Breast epithelium (tissue), 4 donors: ENCODE results near the gene IL1RL1. TPM values are rescaled to one million over a fixed set of nuclear protein-coding genes. Genes with fewer than 3 reads are reported as not detected.

ENCODE experiments used
- DNase-seq, 2 donors: peaks; one replicate each; pipeline ENCODE4 v3.0.0-alpha.2; 2019; ENCODE audit warnings: low spot score in 2 of 2
- H3K27ac ChIP-seq, 2 donors: fragments of 200-600 bp; sonication (generic) in 1 of 2; one replicate each; pipeline ENCODE4 v1.5.1; 2016 to 2019; ENCODE audit warnings: mild to moderate bottlenecking in 1 of 2
- H3K27me3 ChIP-seq, 2 donors: fragments of 200-600 bp; sonication (generic) in 1 of 2; one replicate each; pipeline versions ENCODE4 v1.5.1 to v1.6.0; 2017 to 2019; ENCODE audit warnings: control low read depth in 1 of 2, mild to moderate bottlenecking in 1 of 2
- H3K36me3 ChIP-seq: fragments of 200-600 bp; one replicate; pipeline ENCODE4 v1.5.1; 2019
- H3K4me1 ChIP-seq, 2 donors: fragments of 200-600 bp; sonication (generic); one replicate each; pipeline ENCODE4 v1.5.1; 2016 to 2019; ENCODE audit warnings: control low read depth in 1 of 2
- H3K4me3 ChIP-seq, 3 donors: fragments of 200-600 bp; sonication (generic); 1 replicate in 2 of 3; 2 replicates in 1 of 3; pipeline ENCODE4 v1.5.1; 2016 to 2019; ENCODE audit warnings: mild to moderate bottlenecking in 3 of 3, moderate library complexity in 2 of 3
- H3K9me3 ChIP-seq, 2 donors: fragments of 200-600 bp; sonication (generic) in 1 of 2; one replicate each; pipeline ENCODE4 v1.5.1; 2016 to 2019; ENCODE audit warnings: control low read depth in 1 of 2
- POLR2A ChIP-seq: fragments of 450-650 bp; IDR thresholded peaks from one replicate; pipeline ENCODE4 v1.6.1; 2016; ENCODE audit warnings: antibody characterized with exemption, mild to moderate bottlenecking, moderate library complexity
- POLR2AphosphoS5 ChIP-seq, 3 donors: sonication (generic); formaldehyde crosslinking; IDR thresholded peaks; one replicate each; pipeline ENCODE4 v1.6.1; 2017; ENCODE audit warnings: antibody characterized with exemption in 3 of 3
- intact Hi-C: fragments of 100-400 bp; cut with DNase I; formaldehyde crosslinking; loops from one replicate; pipeline ENCODE4 v1.15.1; 2023; ENCODE audit warnings: low total_unique reads
- total RNA-seq, 3 donors: library from RNA; depleted of rRNA; stranded (reverse); fragments of >200 nt; gene quantifications; one replicate each; pipeline ENCODE4 v1.1.0, GENCODE V29; 2016
- TF ChIP-seq, protein P1 (sequence below), 3 donors: fragments of 450-650 bp; IDR thresholded peaks; one replicate each; pipeline ENCODE4 v1.5.1; 2016 to 2017; ENCODE audit warnings: antibody characterized with exemption in 3 of 3, mild to moderate bottlenecking in 3 of 3, moderate library complexity in 3 of 3

IL1RL1 gene
- total RNA-seq, 3 donors from 2014 or later: 6.3 to 27.8 (median 12.1) TPM

DNA sequence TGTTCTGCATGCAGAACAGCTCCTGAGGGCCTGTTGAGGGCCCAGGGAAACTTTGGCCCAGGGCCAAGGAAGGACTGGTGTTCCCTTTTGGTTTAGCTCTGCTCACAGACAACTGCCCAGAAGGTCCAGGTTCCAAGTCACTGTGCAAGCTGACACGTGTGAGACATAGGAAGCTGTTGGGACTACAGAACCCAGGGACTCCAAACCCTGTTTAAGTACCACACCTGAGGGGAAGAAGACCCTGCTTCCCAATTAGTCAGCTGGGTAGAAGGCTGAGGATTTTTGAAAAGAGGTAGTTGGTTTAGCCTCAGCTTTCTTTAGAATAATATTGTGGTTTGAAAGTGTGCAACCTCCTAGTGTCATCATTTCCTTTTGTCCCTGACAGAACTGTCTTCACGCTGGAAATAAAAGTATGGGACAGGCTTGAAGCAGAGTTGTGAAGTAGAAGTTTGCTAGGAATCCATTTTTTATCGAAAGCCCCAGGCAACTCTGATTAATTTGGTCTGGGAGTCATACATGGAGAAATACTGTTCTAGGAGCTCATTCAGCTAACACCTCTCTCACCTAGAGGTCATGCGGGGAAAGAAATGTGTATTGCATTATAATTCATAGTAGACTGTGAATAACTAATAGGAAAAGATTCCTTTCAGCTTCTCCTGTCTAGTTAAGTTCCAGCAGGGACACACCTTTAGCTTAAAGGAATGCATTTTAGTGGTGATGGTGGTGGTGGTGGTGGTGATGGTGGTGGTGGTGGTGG lies 19.9 kb upstream of the IL1RL1 start:
- Histone ChIP-seq H3K9me3 (no peaks in the 10 kb centered on the region), H3K27me3 (no peaks in the 10 kb centered on the region), H3K4me3 (no peak overlapping the region), H3K36me3 (no peaks in the 10 kb centered on the region), H3K27ac (no peak overlapping the region), H3K4me1 (no peaks in the 10 kb centered on the region)
- DNase-seq: no peak
- intact Hi-C loops: no loop called here
- TF ChIP-seq POLR2A: no peak
- TF ChIP-seq POLR2AphosphoS5 (IDR thresholded peaks at IDR 0.05): no peak
- TF ChIP-seq, protein P1, sequence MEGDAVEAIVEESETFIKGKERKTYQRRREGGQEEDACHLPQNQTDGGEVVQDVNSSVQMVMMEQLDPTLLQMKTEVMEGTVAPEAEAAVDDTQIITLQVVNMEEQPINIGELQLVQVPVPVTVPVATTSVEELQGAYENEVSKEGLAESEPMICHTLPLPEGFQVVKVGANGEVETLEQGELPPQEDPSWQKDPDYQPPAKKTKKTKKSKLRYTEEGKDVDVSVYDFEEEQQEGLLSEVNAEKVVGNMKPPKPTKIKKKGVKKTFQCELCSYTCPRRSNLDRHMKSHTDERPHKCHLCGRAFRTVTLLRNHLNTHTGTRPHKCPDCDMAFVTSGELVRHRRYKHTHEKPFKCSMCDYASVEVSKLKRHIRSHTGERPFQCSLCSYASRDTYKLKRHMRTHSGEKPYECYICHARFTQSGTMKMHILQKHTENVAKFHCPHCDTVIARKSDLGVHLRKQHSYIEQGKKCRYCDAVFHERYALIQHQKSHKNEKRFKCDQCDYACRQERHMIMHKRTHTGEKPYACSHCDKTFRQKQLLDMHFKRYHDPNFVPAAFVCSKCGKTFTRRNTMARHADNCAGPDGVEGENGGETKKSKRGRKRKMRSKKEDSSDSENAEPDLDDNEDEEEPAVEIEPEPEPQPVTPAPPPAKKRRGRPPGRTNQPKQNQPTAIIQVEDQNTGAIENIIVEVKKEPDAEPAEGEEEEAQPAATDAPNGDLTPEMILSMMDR (IDR thresholded peaks at IDR 0.05): no peak

DNA sequence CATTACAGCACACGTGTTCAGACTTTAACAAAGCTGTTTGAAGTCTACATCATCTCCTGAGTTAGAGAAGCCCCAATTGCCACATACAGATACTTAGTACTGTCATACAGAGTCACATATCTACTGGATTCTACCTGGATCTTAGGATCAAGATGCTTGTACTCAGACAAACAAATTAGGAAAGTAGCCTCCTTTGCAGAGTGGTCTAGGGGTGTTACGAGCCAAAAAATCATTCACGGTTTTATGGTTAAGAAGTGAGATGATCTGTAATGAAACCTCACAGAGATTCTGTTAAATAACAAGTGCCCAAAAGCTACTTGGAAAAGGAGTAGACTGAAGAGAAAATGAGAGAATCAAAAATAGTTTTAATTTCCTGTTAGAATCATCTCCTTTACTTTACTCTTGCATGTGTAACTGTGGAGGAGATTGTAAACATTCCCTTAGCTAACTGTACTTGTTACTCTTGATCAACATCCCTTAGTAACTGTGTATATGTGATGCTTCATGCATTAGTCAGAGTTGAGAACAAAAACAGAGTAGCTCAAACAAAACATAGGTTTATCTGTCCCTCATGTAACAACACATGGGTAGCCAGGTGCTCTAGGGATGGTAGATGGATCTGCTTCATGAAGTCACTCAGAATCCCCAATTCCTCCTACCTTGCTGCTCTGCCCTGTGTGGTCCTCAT lies 16.4 kb upstream of the IL1RL1 start:
- TF ChIP-seq POLR2A: no peak
- TF ChIP-seq, protein P1 (IDR thresholded peaks at IDR 0.05): no peak
- no peak for TF ChIP-seq POLR2AphosphoS5 (IDR thresholded peaks at IDR 0.05)
- H3K9me3 ChIP-seq: no peaks in the 10 kb centered on the region
- H3K36me3 ChIP-seq: no peaks in the 10 kb centered on the region
- intact Hi-C loops: no loop called here
- H3K4me1 ChIP-seq: no peaks in the 10 kb centered on the region
- H3K4me3 ChIP-seq: no peak overlapping the region
- H3K27me3 ChIP-seq: no peaks in the 10 kb centered on the region
- DNase-seq: no peak
- H3K27ac ChIP-seq: no peak overlapping the region

DNA sequence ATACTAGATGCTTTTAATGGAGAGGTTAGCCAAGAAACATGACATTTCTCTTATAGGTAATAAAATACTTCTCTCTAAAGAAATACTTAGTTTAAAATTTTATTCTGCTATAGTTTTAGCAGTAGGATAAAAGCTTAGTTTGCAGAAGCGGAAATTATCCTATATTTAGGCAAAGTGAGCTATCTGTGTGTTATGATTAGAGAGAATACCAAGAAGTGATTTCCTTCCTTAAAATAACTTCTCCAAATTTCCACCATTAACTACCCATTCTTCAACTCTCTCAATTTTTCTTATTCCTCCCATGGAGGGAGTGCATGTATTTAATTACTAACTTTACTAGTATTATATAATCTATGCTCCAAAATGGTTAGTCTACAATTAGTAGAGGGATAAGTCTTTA lies 15.8 kb upstream of the IL1RL1 start:
- H3K9me3 ChIP-seq: no peaks in the 10 kb centered on the region
- no peaks in the 10 kb centered on the region for H3K4me1 ChIP-seq
- TF ChIP-seq POLR2A: no peak
- no peak for TF ChIP-seq POLR2AphosphoS5 (IDR thresholded peaks at IDR 0.05)
- TF ChIP-seq, protein P1 (IDR thresholded peaks at IDR 0.05): no peak
- H3K4me3 ChIP-seq: no peak overlapping the region
- no peak overlapping the region for H3K27ac ChIP-seq
- DNase-seq: no peak
- no peaks in the 10 kb centered on the region for H3K36me3 ChIP-seq
- no peaks in the 10 kb centered on the region for H3K27me3 ChIP-seq
- intact Hi-C loops: no loop called here

DNA sequence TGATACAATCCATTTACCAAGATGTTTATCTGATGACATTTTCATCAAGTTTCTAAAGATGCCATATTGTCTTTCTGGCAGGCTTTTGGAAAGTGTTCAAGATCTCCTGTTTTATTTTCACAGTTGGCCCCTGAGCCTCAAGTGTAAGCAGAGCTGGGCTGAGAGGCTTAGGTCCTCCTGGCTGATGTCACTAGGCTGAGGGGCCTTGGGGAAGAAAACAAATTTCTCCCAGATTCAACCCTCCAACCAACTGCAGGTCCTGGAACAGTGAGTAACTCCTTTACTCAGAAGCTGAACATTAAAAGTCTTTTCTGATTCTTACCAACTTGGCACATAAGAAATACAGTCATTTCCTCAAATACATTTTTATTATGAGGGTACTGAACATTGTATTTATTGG lies 14.9 kb upstream of the IL1RL1 start:
- Histone ChIP-seq H3K9me3 (no peaks in the 10 kb centered on the region), H3K36me3 (no peaks in the 10 kb centered on the region), H3K4me1 (no peaks in the 10 kb centered on the region), H3K4me3 (no peak overlapping the region), H3K27me3 (no peaks in the 10 kb centered on the region), H3K27ac (no peak overlapping the region)
- intact Hi-C loops: no loop called here
- TF ChIP-seq, protein P1 (IDR thresholded peaks at IDR 0.05): no peak
- TF ChIP-seq POLR2A: no peak
- no peak for TF ChIP-seq POLR2AphosphoS5 (IDR thresholded peaks at IDR 0.05)
- no peak for DNase-seq

DNA sequence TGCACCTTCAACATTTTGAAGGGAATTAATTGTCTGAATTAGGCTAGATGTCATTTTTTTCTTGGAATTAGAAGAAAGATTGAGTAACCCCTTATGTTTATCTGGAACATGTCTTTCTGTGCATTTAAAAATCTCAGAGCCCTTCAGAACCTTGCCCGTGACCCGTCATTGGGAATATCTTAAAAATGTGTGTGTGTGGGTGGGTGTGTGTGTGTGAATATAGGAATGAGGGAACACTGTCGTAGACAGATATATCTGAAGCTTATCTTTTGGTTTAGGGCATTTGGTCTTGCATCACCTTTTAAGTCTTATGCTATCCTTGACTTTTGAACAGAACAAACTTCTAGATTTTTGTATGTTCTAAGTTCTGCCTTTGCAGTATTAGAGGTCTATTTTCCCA lies 13.5 kb upstream of the IL1RL1 start:
- H3K4me3 ChIP-seq: no peak overlapping the region
- intact Hi-C loops: no loop called here
- DNase-seq: no peak
- H3K36me3 ChIP-seq: no peaks in the 10 kb centered on the region
- no peak overlapping the region for H3K27ac ChIP-seq
- TF ChIP-seq, protein P1 (IDR thresholded peaks at IDR 0.05): no peak
- TF ChIP-seq POLR2AphosphoS5 (IDR thresholded peaks at IDR 0.05) (no peak), POLR2A (no peak)
- H3K4me1 ChIP-seq: no peaks in the 10 kb centered on the region
- no peaks in the 10 kb centered on the region for H3K27me3 ChIP-seq
- H3K9me3 ChIP-seq: no peaks in the 10 kb centered on the region
